GM12878 (cell line): ENCODE measurements around the gene ARGLU1. TPM values are rescaled to one million over a fixed set of nuclear protein-coding genes. Genes with fewer than 3 reads are reported as not detected.

Experiments
- ATAC-seq: fragments of 200-7000 bp; cut with Tn5 transposase; 3 replicates; pipeline ENCODE4 v1.9.1; 2020; ENCODE audit warnings: mild to moderate bottlenecking, moderate library complexity
- BruUV-seq: library from RNA; stranded (reverse); fragments of 400-500 nt; replicated peaks from 2 replicates; lab custom pipeline; 2021; lab: Mats Ljungman, UMichigan
- CTCF ChIA-PET: fragments of 300-600 bp; sonication (Branson Sonifier 250); formaldehyde crosslinking; extraction: SDS; loops from one replicate; lab custom pipeline; 2021; ENCODE audit warnings: inconsistent platforms; lab: Yijun Ruan, JAX
- POLR2A ChIA-PET: fragments of 350-600 bp; formaldehyde crosslinking; extraction: SDS; loops from one replicate; lab custom pipeline; 2021; ENCODE audit warnings: inconsistent platforms; lab: Charles Lee
- RAD21 ChIA-PET: fragments of 300-600 bp; sonication (Branson Sonifier 250); formaldehyde crosslinking; loops from one replicate; lab custom pipeline; 2023; ENCODE audit warnings: antibody characterized with exemption; ENCODE audit not compliant: unreplicated experiment; lab: Charles Lee
- SMC1A ChIA-PET: fragments of 300-600 bp; sonication (Branson Sonifier 250); formaldehyde crosslinking; loops from one replicate; lab custom pipeline; 2023; ENCODE audit not compliant: unreplicated experiment, uncharacterized antibody; lab: Charles Lee
- DNase-seq: peaks from one replicate; pipeline ENCODE4 v3.0.0-alpha.2; 2011; ENCODE audit warnings: low read depth, low spot score
- FAIRE-seq: peaks from 3 replicates; lab custom pipeline; 2011; peaks lifted over from hg19 to GRCh38; lab: Jason Lieb, UNC
- H2AFZ ChIP-seq: 2 replicates; pipeline ENCODE4 v1.6.0; 2011; ENCODE audit warnings: low read depth, low read length, control low read depth; ENCODE audit not compliant: control insufficient read depth
- H3K27ac ChIP-seq: 2 replicates; pipeline ENCODE4 v1.5.1; 2011; ENCODE audit warnings: control low read depth; ENCODE audit not compliant: control insufficient read depth, insufficient read depth
- H3K27me3 ChIP-seq, 2 experiments: replicated peaks in 1 of 2; 2 replicates each; pipeline versions ENCODE4 v1.6.0 to v1.6.1; 2011; ENCODE audit warnings: low read length in 1 of 2; ENCODE audit not compliant: control insufficient read depth in 2 of 2, insufficient read depth in 2 of 2
- H3K36me3 ChIP-seq, 2 experiments: 2 replicates each; pipeline ENCODE4 v1.5.1; 2011; ENCODE audit warnings: low read length in 1 of 2; ENCODE audit not compliant: control insufficient read depth in 2 of 2, insufficient read depth in 2 of 2
- H3K4me1 ChIP-seq: 2 replicates; pipeline ENCODE4 v1.6.1; 2011; ENCODE audit warnings: mild to moderate bottlenecking, low read length, moderate library complexity, mixed read lengths; ENCODE audit not compliant: control insufficient read depth, insufficient read depth
- H3K4me2 ChIP-seq: 2 replicates; pipeline ENCODE4 v1.6.0; 2011; ENCODE audit warnings: control low read depth; ENCODE audit not compliant: control insufficient read depth, insufficient read depth
- H3K4me3 ChIP-seq: fragments of 200-600 bp; sonication (generic); 2 replicates; pipeline ENCODE4 v1.5.1; 2016
- H3K79me2 ChIP-seq: 2 replicates; pipeline ENCODE4 v1.6.0; 2011; ENCODE audit warnings: low read length; ENCODE audit not compliant: control insufficient read depth, insufficient read depth
- H3K9ac ChIP-seq: 2 replicates; pipeline ENCODE4 v1.8.0; 2011; ENCODE audit warnings: low read length, control low read depth, mixed read lengths; ENCODE audit not compliant: control insufficient read depth, insufficient read depth
- H3K9me3 ChIP-seq: replicated peaks from 3 replicates; pipeline ENCODE4 v1.5.1; 2011; ENCODE audit warnings: mild to moderate bottlenecking, low read length; ENCODE audit not compliant: control insufficient read depth, insufficient read depth
- H4K20me1 ChIP-seq: 2 replicates; pipeline ENCODE4 v1.6.0; 2011; ENCODE audit not compliant: control insufficient read depth, insufficient read depth
- CREB1 ChIP-seq: IDR thresholded peaks from 2 replicates; pipeline ENCODE4 v1.6.1; 2012; ENCODE audit warnings: low read depth, mild to moderate bottlenecking, inconsistent platforms
- EZH2 ChIP-seq: IDR thresholded peaks from 2 replicates; pipeline ENCODE4 v1.6.1; 2012; ENCODE audit warnings: low read depth, mild to moderate bottlenecking, control low read depth, inconsistent platforms, low read length, borderline replicate concordance; ENCODE audit not compliant: control insufficient read depth
- HDAC2 ChIP-seq: fragments of 200-600 bp; sonication (generic); IDR thresholded peaks from 2 replicates; pipeline ENCODE4 v1.6.1; 2017
- JUNB ChIP-seq: IDR thresholded peaks from 2 replicates; pipeline ENCODE4 v1.6.1; 2016; ENCODE audit warnings: antibody characterized with exemption, mild to moderate bottlenecking
- PAX5 ChIP-seq: IDR thresholded peaks from 2 replicates; pipeline ENCODE4 v1.6.1; 2011; ENCODE audit warnings: low read depth, low read length, borderline replicate concordance
- PRDM15 ChIP-seq: fragments of 450-650 bp; formaldehyde crosslinking; IDR thresholded peaks from 2 replicates; pipeline ENCODE4 v1.4.0; 2020; ENCODE audit warnings: mild to moderate bottlenecking, moderate library complexity
- RBBP5 ChIP-seq: fragments of 200-600 bp; sonication (generic); conservative IDR thresholded peaks from 2 replicates; pipeline ENCODE4 v1.6.1; 2016
- RELA ChIP-seq: fragments of 450-650 bp; IDR thresholded peaks from 2 replicates; pipeline ENCODE4 v1.8.0; 2014; ENCODE audit warnings: borderline replicate concordance; ENCODE audit not compliant: partially characterized antibody
- ZNF217 ChIP-seq: fragments of 450-650 bp; IDR thresholded peaks from 2 replicates; pipeline ENCODE4 v1.6.1; 2017; ENCODE audit warnings: antibody characterized with exemption, mild to moderate bottlenecking
- WGBS: methylation state at CpG from one replicate; pipeline ENCODE4 v1.1.6; 2016; ENCODE audit warnings: low lambda C conversion rate; ENCODE audit not compliant: insufficient replicate concordance, insufficient coverage; ENCODE audit errors: missing lambda C conversion rate; 5-methylcytosine and 5-hydroxymethylcytosine counted together
- in situ Hi-C: fragments of 300-500 bp; cut with MboI; formaldehyde crosslinking; loops from 9 replicates; pipeline ENCODE4 v1.14.3; 2018; ENCODE audit warnings: mixed read lengths
- intact Hi-C: fragments of 100-400 bp; cut with micrococcal nuclease; formaldehyde crosslinking; loops from one replicate; pipeline ENCODE4 v1.14.2; 2022; ENCODE audit not compliant: unreplicated experiment
- polyA plus RNA-seq, 11 experiments: library from polyadenylated mRNA; depleted of rRNA in 4 of 11; unstranded in 6 of 11; stranded (reverse) in 5 of 11; fragments of >200 nt; fragmentation: Nextera tagmentation in 4 of 11; fragmentation: Illumina TruSeq in 1 of 11; extraction: Ambion mirVana in 4 of 11; extraction: Trizol in 1 of 11; gene quantifications; 1 replicate in 1 of 11; 2 replicates in 10 of 11; pipeline versions ENCODE4 v1.2.1 to v1.2.3, GENCODE V29; 2011 to 2016; ENCODE audit warnings: inconsistent platforms in 2 of 11, missing spikeins in 2 of 11, low read depth in 1 of 11
- total RNA-seq, 4 experiments: library from RNA; depleted of rRNA in 3 of 4; stranded (reverse); fragments of >200 nt in 3 of 4; fragmentation: Illumina TruSeq in 1 of 4; extraction: Trizol in 1 of 4; gene quantifications; 2 replicates each; pipeline versions ENCODE4 v1.2.1 to v1.2.3, GENCODE V29; 2013 to 2021
- TF ChIP-seq, protein P1 (sequence below): fragments of 450-650 bp; IDR thresholded peaks from 2 replicates; pipeline ENCODE4 v1.6.1; 2017; ENCODE audit warnings: mild to moderate bottlenecking

ARGLU1 gene
- total and polyA plus RNA-seq, 10 of the 15 experiments (the other 5 are each of a cell fraction or from before 2014, with no cell fraction given): 47.1 to 197 (median 98.3) TPM

GRCh38 chr13:106540613-106541012 lies 27.3 kb downstream of the ARGLU1 start:
- BruUV-seq: no TSS peak

More at GRCh38 chr13:106540613-106541012, 27.3 kb downstream of the ARGLU1 start:
- no peak for DNase-seq
- SMC1A ChIA-PET: interaction anchor here (1.1 to 1.8 kb wide), 2 partner anchors 11 to 25 kb away, joined by 3 to 4 read pairs; no protein-coding TSS in a partner anchor
- Histone ChIP-seq H3K27me3 (no peaks in the 10 kb centered on the region), H4K20me1 (no peaks in the 10 kb centered on the region; the same call in 1 of the 2 replicates), H3K27ac (no peak overlapping the region), H3K4me1 (peaks cover 3% of the 10 kb centered on the region; the same call in 1 of the 2 replicates), H3K4me2 (no peak overlapping the region), H3K9me3 (no peaks in the 10 kb centered on the region)
- ATAC-seq: no peak
- CTCF ChIA-PET: interaction anchor here (1.3 kb wide), 1 partner anchor 459 kb away, joined by 3 read pairs; no protein-coding TSS in a partner anchor
- no peak for TF ChIP-seq HDAC2
- no peak for TF ChIP-seq JUNB
- TF ChIP-seq RBBP5: no peak
- TF ChIP-seq ZNF217: no peak
- TF ChIP-seq CREB1: no peak
- TF ChIP-seq, protein P1, sequence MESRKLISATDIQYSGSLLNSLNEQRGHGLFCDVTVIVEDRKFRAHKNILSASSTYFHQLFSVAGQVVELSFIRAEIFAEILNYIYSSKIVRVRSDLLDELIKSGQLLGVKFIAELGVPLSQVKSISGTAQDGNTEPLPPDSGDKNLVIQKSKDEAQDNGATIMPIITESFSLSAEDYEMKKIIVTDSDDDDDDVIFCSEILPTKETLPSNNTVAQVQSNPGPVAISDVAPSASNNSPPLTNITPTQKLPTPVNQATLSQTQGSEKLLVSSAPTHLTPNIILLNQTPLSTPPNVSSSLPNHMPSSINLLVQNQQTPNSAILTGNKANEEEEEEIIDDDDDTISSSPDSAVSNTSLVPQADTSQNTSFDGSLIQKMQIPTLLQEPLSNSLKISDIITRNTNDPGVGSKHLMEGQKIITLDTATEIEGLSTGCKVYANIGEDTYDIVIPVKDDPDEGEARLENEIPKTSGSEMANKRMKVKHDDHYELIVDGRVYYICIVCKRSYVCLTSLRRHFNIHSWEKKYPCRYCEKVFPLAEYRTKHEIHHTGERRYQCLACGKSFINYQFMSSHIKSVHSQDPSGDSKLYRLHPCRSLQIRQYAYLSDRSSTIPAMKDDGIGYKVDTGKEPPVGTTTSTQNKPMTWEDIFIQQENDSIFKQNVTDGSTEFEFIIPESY: no peak
- TF ChIP-seq RELA: no peak
- TF ChIP-seq PRDM15 (CRISPR knock-in tag): no peak
- TF ChIP-seq EZH2: no peak
- no peak for TF ChIP-seq PAX5
- TF ChIP-seq, all 136 proteins: peak for 0
- no peak for FAIRE-seq
- 85% methylated on average over 4 of the region's 4 CpGs for WGBS
- Histone ChIP-seq H3K4me3 (no peak overlapping the region), H3K9ac (no peak overlapping the region), H3K36me3 (peaks cover 0 to 16% of the 10 kb centered on the region in 2 experiments; a peak in 3 of 4 replicates), H3K79me2 (peaks cover 2% of the 10 kb centered on the region; the same call in 1 of the 2 replicates), H2AFZ (no peak overlapping the region)
- in situ Hi-C loops (loop anchor here (25.0 kb wide), 1 partner anchor 1553 kb away; no protein-coding TSS in a partner anchor), intact Hi-C loops (no loop called here)
- POLR2A ChIA-PET: no interaction called here
- RAD21 ChIA-PET: no interaction called here
